ENCODE data around the gene GJB6.
"Not testable (repeated sequence)": the region's sequence is repeated elsewhere in the genome, so short reads cannot be mapped to it uniquely, and the experiment has no call there.

The GJB6 gene

GRCh38 chr13:20231839-20232555 is at the start of gene GJB6:
Gene GJB6 (minus strand): TSS chr13:20232319. CDS start chr13:20223480, 8,839 bp downstream.
- DNase-seq: peak; percentile 37

GRCh38 chr13:20276901-20277300 is 44.8 kb upstream of the GJB6 start:
- DNase-seq: not testable (repeated sequence)

DNA sequence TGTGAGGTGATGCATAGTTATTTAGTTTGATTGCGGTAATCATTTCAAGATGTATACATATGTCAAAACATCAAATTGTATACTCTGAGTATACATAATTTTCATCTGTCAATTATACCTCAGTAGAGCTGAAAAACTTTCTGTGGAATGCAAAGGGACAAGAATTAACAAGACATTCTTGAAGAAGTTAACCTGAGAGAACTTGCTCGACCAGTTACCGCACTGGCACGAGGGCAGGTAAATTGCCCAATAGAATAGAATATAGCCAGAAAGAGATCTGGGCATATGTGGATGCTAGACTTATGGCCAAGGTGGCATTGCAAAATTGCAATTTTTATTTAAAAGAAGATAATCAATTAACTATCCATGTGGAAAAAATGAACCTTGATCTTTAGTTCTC is 42.3 kb upstream of the GJB6 start:
- no peak for DNase-seq

- DNase-seq: no peak
Observed at GRCh38 chr13:20272588-20273171, 40.6 kb upstream of the GJB6 start.

GRCh38 chr13:20272104-20272503 is 40.0 kb upstream of the GJB6 start:
- no peak for DNase-seq

- no peak for DNase-seq
Observed at GRCh38 chr13:20271441-20271840, 39.3 kb upstream of the GJB6 start.

DNA sequence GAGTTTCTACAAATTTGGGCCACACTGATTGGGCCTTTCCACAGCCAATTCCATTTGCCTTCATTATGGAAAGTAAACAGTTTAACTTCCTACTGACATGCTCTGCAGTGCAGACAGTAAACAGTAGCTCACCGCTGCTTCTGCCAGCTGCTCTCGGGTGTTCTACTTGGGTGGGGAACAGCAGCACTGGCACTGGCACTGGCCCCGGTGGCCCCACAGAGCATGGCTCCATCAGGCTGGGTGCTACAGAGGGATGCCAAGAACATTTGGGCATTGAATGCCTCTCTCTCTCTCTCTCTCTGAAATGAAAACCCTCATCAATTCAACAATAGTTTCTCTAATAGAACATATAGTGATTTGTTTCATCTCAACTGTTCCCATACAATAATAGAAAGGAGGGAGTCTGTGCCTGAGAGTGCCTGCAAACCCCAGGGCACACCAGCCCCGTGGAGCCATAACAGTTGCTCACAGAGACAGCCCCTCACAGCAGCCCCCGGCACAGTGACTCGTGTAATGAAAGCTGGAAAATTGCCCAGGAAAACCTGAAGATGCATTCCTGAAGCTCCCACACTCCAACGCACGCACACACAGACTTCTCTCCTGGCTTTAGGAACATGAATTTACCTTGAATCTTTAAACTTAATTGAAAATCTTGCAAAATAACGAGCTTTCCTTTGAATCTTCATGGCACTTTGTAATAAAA is 38.2 kb upstream of the GJB6 start:
- no peak for DNase-seq

- no peak for DNase-seq
Observed at GRCh38 chr13:20264271-20265018, 32.3 kb upstream of the GJB6 start.

GRCh38 chr13:20263393-20264044 is 31.4 kb upstream of the GJB6 start:
- no peak for DNase-seq

DNA sequence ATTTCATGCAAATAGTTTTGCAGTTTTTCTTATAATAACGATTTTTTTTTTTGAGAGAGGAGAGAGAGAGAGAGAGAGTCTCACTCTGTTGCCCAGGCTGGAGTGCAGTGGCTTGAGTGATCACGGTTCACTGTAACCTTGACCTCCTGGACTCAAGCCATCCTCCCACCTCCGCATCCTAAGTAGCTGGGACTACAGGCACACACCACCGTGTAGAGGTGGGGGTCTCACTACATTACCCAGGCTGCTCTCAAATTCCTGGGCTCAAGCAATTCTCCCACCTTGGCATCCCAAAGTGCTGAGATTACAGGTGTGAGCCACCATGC is 26.8 kb upstream of the GJB6 start:
- no peak for DNase-seq

GRCh38 chr13:20258208-20258962 is 26.3 kb upstream of the GJB6 start:
- no peak for DNase-seq

DNA sequence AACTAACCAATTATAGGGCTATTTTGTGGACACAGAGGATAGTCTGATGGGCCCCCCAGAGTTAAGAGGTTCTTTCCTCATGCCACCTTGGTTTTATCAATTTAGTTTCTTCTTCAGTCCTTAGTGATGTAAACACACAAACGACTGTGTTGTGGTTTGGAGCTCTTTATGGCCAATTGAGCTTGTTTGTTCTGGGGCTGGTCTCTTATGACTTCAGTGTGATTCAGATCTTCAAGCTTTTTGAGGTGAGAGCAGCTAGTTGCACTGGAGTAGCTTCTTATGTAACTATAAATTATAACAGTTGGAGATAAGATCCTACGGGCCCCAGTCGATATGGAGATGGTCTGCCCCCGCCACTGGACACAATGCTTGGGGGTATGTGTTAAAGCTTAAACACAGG is 22.0 kb upstream of the GJB6 start:
- no peak for DNase-seq

DNA sequence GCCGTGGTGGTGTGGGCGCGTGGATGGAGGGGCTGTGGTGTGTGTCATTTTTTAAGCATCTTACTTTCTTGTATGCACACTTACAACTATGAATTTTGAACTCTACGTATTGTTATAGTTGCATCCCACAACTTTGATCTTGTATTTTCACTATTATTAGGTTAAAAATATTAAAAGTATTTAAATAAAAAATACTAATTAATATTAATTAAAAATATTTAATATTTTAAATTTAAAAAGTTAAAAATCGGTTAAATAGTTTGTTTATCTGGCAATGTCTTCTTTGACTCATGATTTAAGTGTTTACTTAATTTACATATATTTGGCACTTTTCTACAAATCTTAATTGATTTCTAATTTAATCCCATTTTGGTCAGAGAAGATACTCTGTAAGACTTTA is 17.8 kb upstream of the GJB6 start:
- no peak for DNase-seq

GRCh38 chr13:20247963-20248362 is 15.8 kb upstream of the GJB6 start:
- no peak for DNase-seq

DNA sequence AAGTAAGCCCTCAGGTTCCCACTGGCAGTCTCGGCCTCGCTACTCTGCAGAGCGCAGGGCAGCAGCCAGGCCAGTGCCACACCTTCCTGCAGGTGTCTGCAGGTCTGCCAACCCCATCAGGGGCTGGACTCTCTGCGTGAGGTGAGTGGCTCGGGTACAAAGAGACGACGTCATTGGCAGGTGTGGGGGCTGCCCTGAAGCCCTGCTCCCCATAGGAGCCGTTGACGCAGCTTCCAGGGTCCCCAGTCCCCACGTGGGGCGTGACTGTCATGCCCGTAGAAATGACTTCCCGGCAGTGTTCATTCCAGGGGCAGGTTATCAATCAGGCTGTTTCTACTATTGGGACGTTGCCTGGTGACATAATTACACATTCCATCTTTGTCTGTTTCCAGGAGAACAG is 15.3 kb upstream of the GJB6 start:
- no peak for DNase-seq

GRCh38 chr13:20241593-20241992 is 9.5 kb upstream of the GJB6 start:
- no peak for DNase-seq

GRCh38 chr13:20239748-20240147 is 7.6 kb upstream of the GJB6 start:
- no peak for DNase-seq

GRCh38 chr13:20232556-20233277 is 598 bp upstream of the GJB6 start:
- DNase-seq: no peak

DNA sequence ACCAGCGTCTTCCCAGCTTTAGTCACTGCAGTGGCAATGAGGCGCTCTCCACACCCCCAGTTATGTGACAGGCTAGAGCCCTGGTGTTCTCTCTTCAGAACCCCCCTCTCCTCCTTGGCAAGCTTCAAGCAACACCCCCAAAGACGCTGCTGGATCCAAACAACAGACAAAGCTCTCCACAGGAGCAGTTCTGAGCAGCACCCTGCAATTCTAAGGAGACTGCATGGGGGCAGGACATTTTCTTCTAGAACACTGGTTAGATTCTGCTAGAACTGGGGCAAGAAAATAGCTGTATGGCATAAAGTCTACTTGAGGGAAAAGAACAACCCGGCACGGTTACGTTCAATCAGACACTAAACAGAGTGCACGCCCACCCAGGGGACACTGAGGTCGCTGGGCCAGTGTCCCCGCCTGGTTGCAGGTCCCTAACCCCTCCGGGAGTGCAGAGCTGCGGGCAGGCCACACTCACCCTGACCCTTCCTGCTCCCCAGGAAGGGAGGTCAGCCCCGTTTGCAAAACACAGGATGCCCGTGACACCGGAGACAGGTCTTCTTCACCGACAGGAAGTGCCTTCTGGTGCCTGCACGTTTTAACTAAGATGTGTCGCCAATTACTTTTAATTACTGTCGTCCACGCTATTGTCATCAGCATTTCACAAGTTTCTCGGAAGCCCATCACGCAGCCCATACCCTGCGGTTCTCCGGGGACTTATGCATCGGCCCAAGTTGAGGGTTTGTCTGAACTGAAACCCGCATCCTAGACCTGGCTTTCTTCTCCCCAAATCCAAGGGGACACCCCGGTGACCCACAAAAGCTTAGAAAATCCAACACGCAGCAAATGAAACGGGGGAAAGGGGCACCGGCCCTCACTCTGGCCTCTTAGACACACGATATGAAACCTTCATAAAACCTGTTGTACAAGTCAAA is 943 bp downstream of the GJB6 start:
- DNase-seq: peak; percentile 9

- no peak for DNase-seq
Observed at GRCh38 chr13:20227730-20228129, 4.4 kb downstream of the GJB6 start.

GRCh38 chr13:20227288-20227687 is 4.8 kb downstream of the GJB6 start:
- DNase-seq: no peak

Measured in stimulated activated CD4-positive, alpha-beta T cell treated with anti-CD3 and anti-CD28 coated beads, Interleukin-12 subunit alpha, Interleukin-12 subunit beta, amount 100 ng/mL, for 4 hours (primary cell).